HCT116 (cell line): Measurements from ENCODE around the gene RUFY2.

Experiments used
- CEBPB ChIP-seq: IDR thresholded peaks from 2 replicates; pipeline ENCODE4 v1.6.1; 2012; ENCODE audit warnings: low read depth
- CTCF ChIP-seq, 3 experiments: fragments of 200-600 bp in 1 of 3; sonication (generic) in 1 of 3; IDR thresholded peaks in 2 of 3; conservative IDR thresholded peaks in 1 of 3; 2 replicates each; pipeline ENCODE4 v1.5.1; 2012 to 2017; ENCODE audit warnings: low read depth in 2 of 3, low read length in 2 of 3, antibody characterized with exemption in 1 of 3, borderline replicate concordance in 1 of 3, control low read depth in 1 of 3, mild to moderate bottlenecking in 1 of 3, mixed read lengths in 1 of 3, mixed run types in 1 of 3, moderate library complexity in 1 of 3; ENCODE audit not compliant: insufficient read depth in 1 of 3
- EGR1 ChIP-seq: IDR thresholded peaks from 2 replicates; pipeline ENCODE4 v1.6.1; 2012; ENCODE audit warnings: low read depth
- POLR2A ChIP-seq: IDR thresholded peaks from 2 replicates; pipeline ENCODE4 v1.7.0; 2011; ENCODE audit warnings: borderline replicate concordance; ENCODE audit not compliant: insufficient read depth, insufficient read length; ENCODE audit errors: extremely low read depth
- POLR2AphosphoS5 ChIP-seq: IDR thresholded peaks from 2 replicates; pipeline ENCODE4 v1.6.1; 2011; ENCODE audit warnings: mild to moderate bottlenecking, low read depth, low read length, moderate library complexity
- SP1 ChIP-seq: IDR thresholded peaks from 2 replicates; pipeline ENCODE4 v1.6.1; 2012; ENCODE audit warnings: low read depth
- TCF7L2 ChIP-seq: IDR thresholded peaks from 2 replicates; pipeline ENCODE4 v1.7.0; 2011; ENCODE audit warnings: borderline replicate concordance, inconsistent platforms; ENCODE audit not compliant: insufficient read depth, insufficient read length; ENCODE audit errors: extremely low read depth
- TF ChIP-seq, protein P1 (sequence below): IDR thresholded peaks from 2 replicates; pipeline ENCODE4 v1.6.1; 2011; ENCODE audit warnings: mild to moderate bottlenecking, low read length, moderate library complexity; ENCODE audit not compliant: insufficient replicate concordance; ENCODE audit errors: extremely low read depth
- TF ChIP-seq, protein P2 (sequence below): IDR thresholded peaks from 2 replicates; pipeline ENCODE4 v1.6.1; 2012

DNA sequence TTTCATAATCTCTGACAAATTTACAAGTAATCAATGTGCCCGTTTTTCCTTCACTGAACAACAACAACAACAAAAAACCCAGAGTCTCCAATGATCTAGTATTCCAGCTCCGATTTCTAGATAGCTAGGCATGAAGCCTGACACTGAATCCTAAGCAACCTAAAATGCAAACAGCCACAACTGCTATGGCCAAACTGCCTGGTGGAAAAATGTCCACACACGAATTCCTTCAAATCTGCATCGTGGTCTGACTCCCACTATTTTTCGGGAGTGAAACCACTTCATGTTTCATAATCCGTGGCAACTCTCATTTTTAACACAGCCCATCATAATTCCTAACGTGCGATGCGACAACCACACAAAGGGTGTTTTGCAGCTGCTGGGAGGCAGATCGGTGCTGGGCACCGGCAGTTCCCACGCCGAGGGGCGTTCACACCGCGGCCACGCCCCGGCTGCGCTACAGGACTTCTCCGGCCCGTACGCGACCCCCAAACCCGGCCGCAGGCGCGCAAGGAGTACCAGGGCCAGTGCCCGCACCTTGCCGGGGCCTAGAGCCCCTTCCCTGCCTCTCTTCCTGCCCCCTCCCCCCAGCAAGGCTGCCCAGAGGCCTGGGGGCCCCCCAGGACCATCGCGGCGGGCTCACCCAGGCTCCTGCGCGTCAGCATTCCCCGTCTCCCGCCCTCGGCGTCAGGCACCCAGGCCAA, 814 bp downstream of the RUFY2 start:
- TF ChIP-seq EGR1 (no peak), POLR2AphosphoS5 (no peak; the same call in 1 of the 2 replicates), CTCF (IDR thresholded peaks at IDR 0.05 in 2 of 3, conservative IDR thresholded peaks at IDR 0.05 in 1 of 3; ENCODE audit: borderline replicate concordance in 1 of 3, insufficient read depth in 1 of 3, low read depth in 2 of 3, low read length in 2 of 3) (no peak), CEBPB (no peak), SP1 (no peak), POLR2A (no peak), TCF7L2 (no peak)
- TF ChIP-seq, protein P1, sequence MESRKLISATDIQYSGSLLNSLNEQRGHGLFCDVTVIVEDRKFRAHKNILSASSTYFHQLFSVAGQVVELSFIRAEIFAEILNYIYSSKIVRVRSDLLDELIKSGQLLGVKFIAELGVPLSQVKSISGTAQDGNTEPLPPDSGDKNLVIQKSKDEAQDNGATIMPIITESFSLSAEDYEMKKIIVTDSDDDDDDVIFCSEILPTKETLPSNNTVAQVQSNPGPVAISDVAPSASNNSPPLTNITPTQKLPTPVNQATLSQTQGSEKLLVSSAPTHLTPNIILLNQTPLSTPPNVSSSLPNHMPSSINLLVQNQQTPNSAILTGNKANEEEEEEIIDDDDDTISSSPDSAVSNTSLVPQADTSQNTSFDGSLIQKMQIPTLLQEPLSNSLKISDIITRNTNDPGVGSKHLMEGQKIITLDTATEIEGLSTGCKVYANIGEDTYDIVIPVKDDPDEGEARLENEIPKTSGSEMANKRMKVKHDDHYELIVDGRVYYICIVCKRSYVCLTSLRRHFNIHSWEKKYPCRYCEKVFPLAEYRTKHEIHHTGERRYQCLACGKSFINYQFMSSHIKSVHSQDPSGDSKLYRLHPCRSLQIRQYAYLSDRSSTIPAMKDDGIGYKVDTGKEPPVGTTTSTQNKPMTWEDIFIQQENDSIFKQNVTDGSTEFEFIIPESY = no peak
- TF ChIP-seq, protein P2, sequence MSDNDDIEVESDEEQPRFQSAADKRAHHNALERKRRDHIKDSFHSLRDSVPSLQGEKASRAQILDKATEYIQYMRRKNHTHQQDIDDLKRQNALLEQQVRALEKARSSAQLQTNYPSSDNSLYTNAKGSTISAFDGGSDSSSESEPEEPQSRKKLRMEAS = peak; percentile 49; the same call in 1 of the 2 replicates
